GM19193 (cell line): ENCODE measurements around the gene ZNF664.

ENCODE experiments used
- POLR2A ChIP-seq: IDR thresholded peaks from 4 replicates; pipeline ENCODE4 v1.6.1; 2011; ENCODE audit not compliant: insufficient read depth, insufficient read length; ENCODE audit errors: extremely low read depth

Gene ZNF664

DNA sequence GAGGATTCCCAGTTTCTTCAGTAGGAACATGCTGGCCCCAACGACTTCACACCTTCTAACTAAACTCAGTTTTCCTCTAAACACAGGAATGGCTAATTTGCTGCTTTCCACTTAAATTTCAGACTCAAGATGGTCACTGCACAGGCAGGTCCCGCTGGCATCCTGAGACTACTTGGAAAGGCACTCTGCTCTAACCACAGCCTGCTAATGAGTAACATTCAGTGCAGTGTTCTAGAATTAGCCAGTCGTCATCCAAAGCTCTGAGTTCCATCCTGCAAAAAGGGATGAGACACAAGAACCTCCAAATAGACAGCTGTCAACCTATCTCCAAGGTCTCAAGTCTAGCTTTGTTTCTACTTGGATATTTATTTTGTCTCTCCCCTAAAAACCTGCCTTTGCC, 6.4 kb upstream of the ZNF664 start:
- TF ChIP-seq POLR2A, result no peak

DNA sequence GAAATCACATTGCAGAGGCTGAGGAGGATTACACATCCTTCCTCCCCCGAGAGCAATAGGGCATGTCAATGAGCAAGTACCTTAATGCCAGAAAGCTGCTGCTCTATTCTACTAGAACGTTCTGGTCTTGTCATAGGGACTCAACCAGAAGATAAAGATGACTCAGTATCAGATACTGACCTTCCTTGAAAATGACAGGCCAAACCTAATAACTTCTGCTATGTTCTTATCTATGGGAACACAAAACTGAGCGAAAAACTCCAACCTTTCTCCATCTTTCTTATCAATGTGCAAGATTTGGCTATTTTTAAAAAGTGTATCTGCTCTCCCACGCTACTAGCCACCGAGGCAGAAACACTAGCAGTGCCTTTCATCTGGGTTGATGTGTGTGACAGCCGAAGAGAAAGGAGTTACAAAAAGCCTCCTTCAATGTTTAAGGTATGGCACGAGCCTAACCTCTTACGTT, 5.9 kb upstream of the ZNF664 start:
- no peak for TF ChIP-seq POLR2A

DNA sequence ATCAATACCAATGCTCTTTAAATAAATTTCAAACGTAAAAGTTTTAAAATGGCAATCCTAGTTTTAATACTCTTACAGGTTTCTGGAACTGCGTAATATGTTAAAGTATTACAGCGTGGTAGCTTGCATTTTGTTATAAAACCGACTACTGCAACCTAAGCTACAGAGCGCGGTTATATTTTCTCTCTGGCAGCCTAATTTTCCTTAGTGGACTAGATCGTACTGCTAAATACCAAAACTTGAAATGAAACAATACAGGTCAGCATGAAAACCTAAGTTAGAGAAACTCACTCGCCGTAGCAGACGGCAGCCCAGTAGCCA, 1.6 kb upstream of the ZNF664 start:
- no peak for TF ChIP-seq POLR2A

DNA sequence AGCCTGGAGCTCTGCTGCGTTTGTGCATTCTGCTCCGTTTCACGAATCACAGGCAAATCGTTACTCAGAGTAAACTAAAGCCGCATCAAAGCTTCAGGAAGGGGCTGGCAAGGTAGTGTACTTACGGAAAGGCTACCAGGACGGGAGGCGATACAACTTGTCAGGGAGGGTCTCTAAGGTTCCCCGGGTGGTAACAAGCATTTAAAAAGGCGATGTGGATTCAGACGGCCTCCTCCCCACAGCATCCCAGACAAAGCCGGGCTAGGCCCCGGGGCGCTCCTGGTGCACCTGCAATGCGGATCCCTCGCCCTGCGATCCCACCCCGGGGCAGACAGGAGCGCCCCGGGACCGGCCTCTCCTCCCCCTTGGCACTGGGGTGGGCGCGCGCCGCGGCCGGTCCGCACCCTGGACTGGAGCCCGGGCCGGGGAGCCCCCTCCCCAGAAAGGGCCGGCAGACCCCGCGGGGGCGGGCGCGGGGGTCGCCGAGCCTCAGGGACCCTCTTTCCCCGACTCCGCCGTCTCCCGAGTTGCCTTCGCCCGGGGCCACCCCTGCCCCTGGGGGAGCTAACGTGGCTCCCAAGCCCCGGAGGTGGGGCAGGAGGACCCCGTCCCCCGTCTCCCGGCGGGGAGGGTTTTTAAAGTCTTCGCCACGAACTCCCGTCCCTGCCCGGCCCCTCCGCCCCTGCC, 1.1 kb upstream of the ZNF664 start:
- no peak for TF ChIP-seq POLR2A

DNA sequence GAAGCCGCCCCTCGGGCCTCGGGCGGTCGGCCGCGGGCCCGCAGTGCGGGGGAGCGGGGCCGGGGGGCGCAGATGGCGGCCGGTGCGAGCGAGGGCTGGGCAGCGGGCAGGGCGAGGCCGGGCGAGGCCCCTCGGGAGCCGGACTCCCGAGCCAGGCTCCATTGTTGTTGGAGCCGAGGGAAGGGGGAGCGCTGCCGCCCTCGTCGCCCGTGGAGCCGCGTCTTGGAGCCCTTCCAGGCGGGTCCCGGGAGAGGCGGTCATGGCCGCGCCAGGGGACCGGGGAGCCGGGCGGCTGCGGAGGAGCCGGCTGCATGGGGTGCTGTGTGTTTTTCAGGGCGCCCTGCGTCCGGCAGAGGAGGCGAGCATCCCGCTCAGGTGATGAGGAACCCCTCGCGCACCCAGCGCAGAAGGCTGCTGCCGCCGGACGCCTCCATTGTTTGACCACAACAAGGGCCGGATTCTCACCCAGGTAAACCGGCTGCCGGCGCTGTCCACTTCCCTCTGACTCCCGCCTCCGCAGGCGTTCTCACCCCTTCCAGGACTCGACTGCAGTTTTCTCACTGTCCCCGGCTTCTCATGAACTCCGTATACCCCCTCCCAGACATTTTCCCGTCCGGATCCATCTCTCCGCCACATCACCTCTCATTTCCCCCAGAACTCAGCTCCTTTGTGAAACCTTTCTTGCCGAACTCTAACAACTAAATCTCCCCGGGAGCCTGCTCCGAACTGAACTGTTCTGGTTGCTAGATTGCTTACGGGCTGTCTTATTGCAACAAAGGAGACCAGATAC, 732 bp downstream of the ZNF664 start:
- TF ChIP-seq POLR2A, result no peak

DNA sequence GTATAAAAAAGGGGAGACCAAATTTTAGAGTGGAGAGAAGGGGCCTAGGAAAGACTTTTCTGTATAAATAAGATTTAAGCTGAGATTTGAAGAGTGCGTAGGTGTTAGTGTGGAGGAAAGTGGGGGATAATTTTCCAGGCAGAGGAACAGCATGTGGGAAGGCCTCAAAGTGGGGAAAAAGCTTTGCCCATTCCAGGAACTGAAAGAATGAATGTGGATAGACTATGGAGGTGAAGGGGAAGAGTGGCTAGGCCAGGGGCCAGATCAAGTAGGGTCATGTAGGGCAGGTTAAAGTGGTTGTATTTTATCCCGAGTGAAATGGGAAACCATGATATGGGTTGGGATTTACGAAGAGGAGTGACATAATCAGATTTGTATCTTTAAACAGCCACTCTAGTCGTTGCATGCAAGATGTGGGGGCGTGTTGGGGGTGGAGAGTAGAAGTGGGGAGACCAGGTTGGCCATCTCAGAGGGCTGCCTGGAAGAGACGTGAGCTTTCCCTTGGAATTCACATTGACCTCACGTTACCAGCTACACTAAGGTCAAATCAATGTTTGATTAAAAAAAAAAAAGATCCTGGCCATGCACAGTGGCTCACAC, 3.3 kb downstream of the ZNF664 start:
- TF ChIP-seq POLR2A, result no peak

DNA sequence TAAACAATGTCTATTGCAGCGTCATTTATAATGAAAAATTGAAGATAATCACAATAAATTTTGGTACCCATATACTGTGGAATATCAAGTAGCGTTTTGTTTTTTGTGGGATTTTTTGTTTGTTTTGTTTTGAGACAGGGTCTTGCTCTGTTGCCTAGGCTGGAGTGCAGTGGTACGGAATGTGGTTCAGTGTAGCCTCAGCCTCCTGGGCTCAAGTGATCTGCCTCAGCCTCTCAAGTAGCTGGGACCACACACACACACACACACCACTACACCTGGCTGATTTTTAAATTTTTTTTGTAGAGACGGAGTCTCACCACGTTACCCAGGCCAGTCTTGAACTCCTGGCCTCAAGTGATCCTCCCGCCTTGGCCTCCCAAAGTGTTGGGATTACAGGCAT, 6.6 kb downstream of the ZNF664 start:
- no peak for TF ChIP-seq POLR2A

DNA sequence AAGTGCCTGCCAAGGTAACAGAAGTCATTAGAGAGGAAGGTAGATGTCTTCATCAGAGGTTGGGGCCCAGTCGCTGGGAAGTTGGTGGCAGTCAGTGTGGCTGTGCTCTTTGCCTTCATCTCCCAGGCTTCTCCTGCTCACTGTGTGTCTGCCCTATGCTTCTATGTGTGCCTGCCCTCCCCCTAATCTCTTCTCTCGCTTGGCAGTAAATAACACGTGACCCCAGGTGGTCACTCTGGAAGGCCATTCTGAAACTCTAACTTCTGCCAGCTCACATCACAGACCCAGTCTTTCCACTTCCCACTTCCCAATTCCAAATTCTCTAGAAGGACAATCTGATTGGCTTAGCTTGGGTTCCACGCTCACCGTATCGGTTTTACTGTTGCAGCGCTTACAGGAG, 9.3 kb downstream of the ZNF664 start:
- TF ChIP-seq POLR2A, result no peak

DNA sequence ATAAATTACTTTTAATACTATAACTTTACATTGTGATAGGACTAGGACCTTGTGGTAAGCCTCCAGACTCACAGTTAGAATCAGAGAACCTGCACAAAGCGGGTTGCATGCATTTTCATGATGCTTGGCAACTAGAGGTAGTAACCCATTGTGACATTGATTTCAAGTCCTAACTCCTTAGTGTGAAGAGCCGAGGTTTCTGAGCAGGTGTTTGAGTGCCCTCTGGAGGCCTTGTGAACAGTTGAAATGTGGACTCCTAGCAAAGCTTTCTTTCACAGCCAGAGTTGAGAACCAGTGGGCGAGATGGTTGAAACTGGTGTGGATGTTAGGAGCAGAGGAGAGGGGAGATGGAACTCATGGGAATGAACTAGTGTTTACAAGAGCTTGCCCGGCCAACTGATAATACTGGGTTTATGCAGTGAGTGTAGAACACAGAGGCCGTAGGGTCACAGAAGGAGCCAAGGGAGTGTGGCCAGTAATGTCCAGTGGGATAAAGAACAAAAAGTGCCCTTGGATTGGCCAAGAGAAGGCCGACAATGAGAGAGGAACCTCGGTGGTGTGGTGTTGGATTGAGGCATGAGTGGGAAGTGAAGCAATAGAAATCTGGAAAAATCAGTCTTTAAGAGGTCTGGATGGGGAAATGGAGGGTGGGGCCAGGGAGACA, 10.9 kb downstream of the ZNF664 start:
- TF ChIP-seq POLR2A, result no peak

DNA sequence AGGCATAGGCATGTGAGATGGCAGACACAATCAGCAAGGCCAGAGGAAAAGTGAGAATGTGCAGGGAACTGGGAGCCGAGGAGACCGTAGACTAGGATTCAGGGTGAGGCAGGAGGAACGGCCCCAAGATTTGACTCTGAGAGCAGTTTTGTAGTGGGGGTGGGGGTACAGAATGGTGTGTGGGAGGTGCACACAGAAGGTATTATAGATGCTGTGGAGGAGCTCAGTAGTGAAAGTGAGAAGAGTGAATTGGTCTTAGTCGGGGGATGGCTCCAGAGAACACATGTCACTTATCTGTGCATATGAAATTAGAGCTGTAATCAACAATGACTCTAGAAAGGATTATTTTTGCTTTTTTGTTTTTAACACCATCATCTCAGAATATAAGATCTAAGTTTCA, 11.9 kb downstream of the ZNF664 start:
- no peak for TF ChIP-seq POLR2A

DNA sequence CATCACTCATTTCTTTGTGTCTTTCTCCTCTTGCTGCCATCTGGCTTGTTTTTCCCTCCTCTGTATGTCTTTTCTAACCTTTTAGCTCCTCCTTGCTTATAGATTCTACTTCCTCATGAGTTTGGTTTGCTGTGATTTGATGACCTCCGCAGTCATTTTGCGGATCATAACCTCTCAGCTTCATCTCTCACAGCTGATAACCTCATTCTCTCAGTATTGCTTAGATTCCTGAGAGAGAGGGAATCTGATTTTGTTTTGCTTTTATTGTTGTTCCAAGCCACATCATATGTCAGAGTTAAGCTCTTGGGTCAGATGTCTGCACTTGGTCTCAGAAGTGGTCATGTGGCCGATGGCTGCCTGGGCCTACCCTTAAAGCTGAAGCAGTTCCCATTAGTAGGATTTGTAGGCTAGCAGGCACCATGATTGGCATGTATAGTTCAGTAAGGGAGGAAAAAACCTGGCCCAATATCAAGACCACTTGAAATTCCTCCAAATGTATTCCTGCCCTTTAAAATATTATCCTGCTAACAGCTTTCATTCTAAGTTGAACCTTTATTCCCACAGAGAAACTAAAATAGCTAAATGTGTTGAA, 13.5 kb downstream of the ZNF664 start:
- TF ChIP-seq POLR2A, result no peak

DNA sequence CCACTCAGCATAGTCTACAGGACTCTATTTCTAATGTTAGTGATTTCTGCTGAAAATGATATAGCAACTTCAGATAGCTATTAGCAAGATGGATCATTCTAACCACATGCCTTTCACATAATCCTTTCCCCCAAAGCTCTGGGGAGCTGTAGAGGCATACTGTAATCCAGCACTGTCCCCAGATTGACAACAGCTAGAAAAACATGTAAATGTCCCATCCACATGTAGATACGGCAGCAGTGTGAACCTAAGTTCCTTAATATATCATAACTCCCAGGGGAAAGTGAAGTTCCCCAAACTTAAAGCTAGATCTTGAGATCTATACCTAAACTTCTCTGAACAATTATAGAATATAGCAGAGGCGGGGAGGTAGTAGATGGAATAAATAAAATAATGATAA, 14.0 kb downstream of the ZNF664 start:
- TF ChIP-seq POLR2A, result no peak

DNA sequence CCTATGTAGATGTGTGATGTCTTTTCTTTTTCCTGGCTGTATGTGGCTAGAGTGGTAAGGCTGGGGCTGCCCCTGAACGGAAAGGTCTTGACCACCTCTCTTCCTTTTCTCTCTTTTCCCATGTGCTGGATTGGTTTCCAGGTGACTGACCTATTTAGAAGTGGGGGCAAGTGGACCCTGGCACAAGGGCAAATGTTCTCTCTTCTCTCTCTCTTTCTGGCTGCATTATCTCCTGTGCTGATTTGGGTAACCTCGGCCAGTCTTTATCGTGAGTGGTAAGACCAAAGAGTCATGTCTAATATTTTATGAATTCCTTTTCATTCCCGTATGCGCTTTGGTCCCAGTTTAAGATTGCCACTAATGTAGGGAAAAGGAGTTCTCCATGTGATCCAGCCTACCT, 16.2 kb downstream of the ZNF664 start:
- no peak for TF ChIP-seq POLR2A

DNA sequence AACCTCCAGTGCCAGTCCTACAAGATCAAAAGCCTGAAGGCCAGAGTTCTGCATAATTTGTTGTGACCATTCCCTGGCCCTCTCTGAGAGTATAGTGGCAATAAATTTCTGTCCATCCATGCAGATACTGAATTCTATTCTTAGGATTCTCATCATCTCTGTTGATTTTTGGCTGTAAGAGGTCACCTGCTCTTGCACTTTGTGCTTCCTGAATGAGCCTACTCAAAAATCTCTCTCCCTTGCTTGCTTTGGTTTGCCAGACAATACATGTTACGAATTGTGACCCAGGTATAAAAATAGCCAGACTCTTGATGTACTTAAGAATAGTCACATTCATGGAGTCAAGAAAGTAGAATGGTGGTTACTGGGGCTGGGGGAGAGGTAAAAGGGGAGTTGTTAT, 16.7 kb downstream of the ZNF664 start:
- no peak for TF ChIP-seq POLR2A

DNA sequence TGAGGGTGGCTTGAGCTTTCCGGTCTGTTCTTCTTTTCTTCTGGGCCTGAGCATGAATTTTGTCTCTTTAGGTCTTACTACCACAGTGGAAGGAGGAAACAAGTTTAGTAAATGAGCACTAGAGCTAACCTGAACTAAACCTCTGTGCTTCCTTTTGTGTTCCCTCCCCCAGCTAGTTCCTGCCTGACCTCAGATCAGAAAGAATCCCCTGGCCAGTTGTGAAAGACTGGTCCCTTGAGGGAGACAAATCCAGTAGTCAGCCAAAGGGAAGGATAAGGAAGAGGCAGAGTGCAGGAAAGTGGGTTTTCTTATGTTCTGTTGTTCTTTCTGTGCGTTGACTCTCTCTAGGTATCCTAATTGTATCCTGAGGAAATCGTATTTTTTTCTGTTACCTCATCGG, 17.5 kb downstream of the ZNF664 start:
- no peak for TF ChIP-seq POLR2A
